ENCODE data around the gene DDI2.

Gene DDI2

DNA sequence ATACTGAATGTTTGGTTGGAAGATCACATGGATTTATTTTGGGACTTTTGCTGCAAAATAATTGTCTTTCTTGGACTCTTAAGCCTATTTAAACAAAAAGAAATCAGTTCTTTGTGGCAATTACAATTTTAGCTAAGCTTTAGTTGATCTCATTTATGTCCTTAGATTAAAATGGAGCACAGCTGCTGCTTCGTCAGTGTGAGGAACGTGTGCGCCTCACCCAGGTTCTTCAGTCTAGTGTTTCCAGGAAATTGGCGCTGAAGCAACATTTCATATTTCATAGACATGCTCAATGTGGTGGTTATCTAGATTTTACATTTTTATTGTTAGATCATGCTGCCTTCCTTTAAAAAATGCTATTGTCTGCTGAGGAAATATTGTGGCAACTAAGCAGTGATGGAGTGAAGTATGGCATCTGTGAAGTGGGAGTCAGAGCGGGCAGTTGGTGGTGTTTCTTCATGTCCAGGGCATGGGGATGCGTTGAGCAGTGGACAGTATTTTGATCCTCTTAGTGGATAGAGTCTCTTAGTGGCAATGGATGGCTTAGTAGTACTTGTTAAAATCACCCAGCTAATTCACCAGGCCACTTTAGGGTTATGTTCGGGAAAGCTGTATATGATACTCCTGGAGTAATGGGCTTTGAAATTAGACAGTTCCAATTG, 5.6 kb downstream of the DDI2 start:
- no peak overlapping the region for H3K4me3 ChIP-seq (ENCODE audit: low read depth in 1 of 2, low read length in 2 of 2)
- peaks cover 32 to 34% of the 10 kb centered on the region in 2 donors for H3K4me1 ChIP-seq (ENCODE audit: control insufficient read depth in 1 of 2, insufficient read depth in 2 of 2, low read length in 2 of 2)
- no peaks in the 10 kb centered on the region for H3K27me3 ChIP-seq (ENCODE audit: control insufficient read depth in 1 of 2, insufficient read depth in 2 of 2, low read length in 2 of 2)
- peaks cover 2 to 12% of the 10 kb centered on the region in 2 donors for H3K36me3 ChIP-seq (ENCODE audit: control insufficient read depth in 1 of 2, insufficient read depth in 2 of 2, low read length in 2 of 2)
- no peak overlapping the region for H3K27ac ChIP-seq (ENCODE audit: low read depth, low read length)
- no peak overlapping the region for H3K9ac ChIP-seq (ENCODE audit: low read depth in 1 of 2, low read length in 2 of 2)
- H3K9me3 ChIP-seq (ENCODE audit: control insufficient read depth in 1 of 2, low read length in 2 of 2), result no peaks in the 10 kb centered on the region

DNA sequence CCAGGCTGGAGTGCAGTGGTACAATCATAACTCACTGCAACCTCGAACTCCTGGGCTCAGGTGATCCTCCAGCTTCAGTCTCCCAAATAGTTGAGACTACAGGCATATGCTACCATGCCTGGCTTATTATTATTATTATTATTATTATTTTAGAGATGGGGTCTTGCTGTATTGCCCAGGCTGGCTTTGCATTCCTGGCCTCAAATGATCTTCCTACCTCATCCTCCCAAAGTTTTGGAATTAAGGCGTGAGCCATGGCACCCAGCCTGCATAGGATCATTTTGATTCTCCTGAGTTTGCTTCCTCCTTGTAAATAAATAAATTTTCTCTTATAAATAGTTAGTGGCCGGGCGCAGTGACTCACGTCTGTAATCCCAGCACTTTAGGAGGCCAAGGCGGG, 6.2 kb downstream of the DDI2 start:
- Histone ChIP-seq H3K4me3 (ENCODE audit: low read depth in 1 of 2, low read length in 2 of 2) (no peak overlapping the region), H3K27ac (ENCODE audit: low read depth, low read length) (no peak overlapping the region), H3K9me3 (ENCODE audit: control insufficient read depth in 1 of 2, low read length in 2 of 2) (no peaks in the 10 kb centered on the region), H3K27me3 (ENCODE audit: control insufficient read depth in 1 of 2, insufficient read depth in 2 of 2, low read length in 2 of 2) (no peaks in the 10 kb centered on the region), H3K9ac (ENCODE audit: low read depth in 1 of 2, low read length in 2 of 2) (no peak overlapping the region), H3K4me1 (ENCODE audit: control insufficient read depth in 1 of 2, insufficient read depth in 2 of 2, low read length in 2 of 2) (peaks cover 32 to 34% of the 10 kb centered on the region in 2 donors), H3K36me3 (ENCODE audit: control insufficient read depth in 1 of 2, insufficient read depth in 2 of 2, low read length in 2 of 2) (peaks cover 2 to 16% of the 10 kb centered on the region in 2 donors)

GRCh38 chr1:15624133-15624714, 7.0 kb downstream of the DDI2 start:
- Histone ChIP-seq H3K9ac (ENCODE audit: low read depth in 1 of 2, low read length in 2 of 2) (no peak overlapping the region), H3K4me1 (ENCODE audit: control insufficient read depth in 1 of 2, insufficient read depth in 2 of 2, low read length in 2 of 2) (peaks cover 24 to 34% of the 10 kb centered on the region in 2 donors), H3K27ac (ENCODE audit: low read depth, low read length) (no peak overlapping the region), H3K27me3 (ENCODE audit: control insufficient read depth in 1 of 2, insufficient read depth in 2 of 2, low read length in 2 of 2) (no peaks in the 10 kb centered on the region), H3K4me3 (ENCODE audit: low read depth in 1 of 2, low read length in 2 of 2) (no peak overlapping the region), H3K36me3 (ENCODE audit: control insufficient read depth in 1 of 2, insufficient read depth in 2 of 2, low read length in 2 of 2) (peaks cover 2 to 16% of the 10 kb centered on the region in 2 donors), H3K9me3 (ENCODE audit: control insufficient read depth in 1 of 2, low read length in 2 of 2) (no peaks in the 10 kb centered on the region)

DNA sequence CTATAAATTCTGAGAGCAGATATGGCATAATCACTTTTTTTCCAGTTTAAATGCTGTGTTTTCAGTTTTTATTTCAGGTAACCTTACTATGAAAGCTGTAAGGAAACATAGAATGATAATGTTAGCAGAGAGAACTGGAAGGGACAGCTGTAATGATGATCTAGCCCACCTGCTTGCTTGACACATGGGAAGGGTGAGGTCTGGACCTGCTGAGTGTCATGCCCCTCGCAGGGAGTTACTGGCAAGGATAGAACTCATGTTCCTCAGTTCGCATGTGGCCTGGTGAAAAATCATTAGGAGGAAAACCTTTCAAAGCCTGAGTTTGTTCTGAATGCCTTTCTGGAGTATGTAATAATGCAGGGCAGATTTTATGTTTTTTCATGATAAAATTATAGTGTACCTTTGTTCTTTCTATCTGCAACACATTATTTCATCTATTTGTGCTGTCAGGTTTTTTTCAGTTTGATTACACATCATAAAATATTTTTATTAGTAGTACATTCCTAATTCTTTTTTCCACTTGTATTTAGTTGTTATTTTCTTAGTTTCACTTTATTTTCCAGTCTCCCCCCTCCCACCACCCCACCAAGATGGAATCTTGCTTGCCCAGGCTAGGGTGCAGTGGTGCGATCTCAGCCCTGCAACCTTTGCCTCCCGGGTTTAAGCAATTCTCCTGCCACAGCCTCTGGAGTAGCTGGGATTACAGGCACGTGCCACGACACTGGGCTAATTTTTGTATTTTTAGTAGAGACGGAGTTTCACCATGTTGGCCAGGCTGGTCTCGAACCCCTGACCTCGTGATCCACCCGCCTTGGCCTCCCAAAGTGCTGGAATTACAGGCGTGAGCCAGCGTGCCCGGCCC, 8.0 kb downstream of the DDI2 start:
- Histone ChIP-seq H3K4me1 (ENCODE audit: control insufficient read depth in 1 of 2, insufficient read depth in 2 of 2, low read length in 2 of 2) (peaks cover 16 to 25% of the 10 kb centered on the region in 2 donors), H3K36me3 (ENCODE audit: control insufficient read depth in 1 of 2, insufficient read depth in 2 of 2, low read length in 2 of 2) (peaks cover 5 to 20% of the 10 kb centered on the region in 2 donors), H3K9ac (ENCODE audit: low read depth in 1 of 2, low read length in 2 of 2) (no peak overlapping the region)

DNA sequence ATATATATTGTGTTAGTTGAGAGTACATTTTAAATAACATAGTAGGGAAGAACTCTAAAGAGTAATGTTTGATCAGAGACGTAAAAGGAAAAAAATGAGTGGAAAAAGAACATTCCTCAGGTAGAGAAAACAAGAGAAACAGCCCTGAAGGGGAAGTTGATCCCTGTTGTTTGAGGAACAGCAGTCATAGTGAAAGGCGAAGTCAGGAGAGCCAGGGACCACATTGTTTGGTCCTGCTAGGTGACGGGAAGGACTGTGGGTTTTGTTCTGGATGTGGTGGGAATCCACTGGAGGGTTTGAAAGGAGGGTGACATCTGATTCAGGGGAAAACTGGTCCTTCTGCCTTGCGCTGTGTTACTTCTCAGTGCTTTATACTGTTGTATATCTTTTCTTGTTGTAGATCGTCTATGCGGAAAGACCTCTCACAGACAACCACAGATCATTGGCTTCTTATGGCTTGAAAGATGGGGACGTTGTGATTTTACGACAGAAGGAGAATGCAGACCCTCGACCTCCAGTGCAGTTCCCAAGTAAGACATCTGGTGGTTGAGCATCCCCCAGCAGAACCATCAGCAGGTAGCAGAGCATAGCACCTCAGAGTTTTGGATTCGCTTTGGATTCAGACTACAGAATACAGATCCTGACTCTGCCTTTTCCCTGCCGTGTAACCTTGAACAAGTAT, 9.2 kb downstream of the DDI2 start:
- Histone ChIP-seq H3K27me3 (ENCODE audit: control insufficient read depth in 1 of 2, insufficient read depth in 2 of 2, low read length in 2 of 2) (no peaks in the 10 kb centered on the region), H3K4me3 (ENCODE audit: low read depth in 1 of 2, low read length in 2 of 2) (no peak overlapping the region), H3K36me3 (ENCODE audit: control insufficient read depth in 1 of 2, insufficient read depth in 2 of 2, low read length in 2 of 2) (peaks cover 14 to 30% of the 10 kb centered on the region in 2 donors), H3K4me1 (ENCODE audit: control insufficient read depth in 1 of 2, insufficient read depth in 2 of 2, low read length in 2 of 2) (peaks cover 9 to 14% of the 10 kb centered on the region in 2 donors), H3K9ac (ENCODE audit: low read depth in 1 of 2, low read length in 2 of 2) (no peak overlapping the region), H3K27ac (ENCODE audit: low read depth, low read length) (no peak overlapping the region), H3K9me3 (ENCODE audit: control insufficient read depth in 1 of 2, low read length in 2 of 2) (no peaks in the 10 kb centered on the region)

More for the DNA sequence above, 8.0 kb downstream of the DDI2 start:
- Histone ChIP-seq H3K27me3 (ENCODE audit: control insufficient read depth in 1 of 2, insufficient read depth in 2 of 2, low read length in 2 of 2) (no peaks in the 10 kb centered on the region), H3K4me3 (ENCODE audit: low read depth in 1 of 2, low read length in 2 of 2) (no peak overlapping the region), H3K9me3 (ENCODE audit: control insufficient read depth in 1 of 2, low read length in 2 of 2) (no peaks in the 10 kb centered on the region), H3K27ac (ENCODE audit: low read depth, low read length) (no peak overlapping the region)

- H3K27ac ChIP-seq (ENCODE audit: low read depth, low read length), result no peak overlapping the region
Observed at GRCh38 chr1:15627343-15627988, 10.2 kb downstream of the DDI2 start.

GRCh38 chr1:15628003-15628402, 10.7 kb downstream of the DDI2 start:
- no peak overlapping the region for H3K4me3 ChIP-seq (ENCODE audit: low read depth in 1 of 2, low read length in 2 of 2)
- H3K4me1 ChIP-seq (ENCODE audit: control insufficient read depth in 1 of 2, insufficient read depth in 2 of 2, low read length in 2 of 2), result peaks cover 8 to 9% of the 10 kb centered on the region in 2 donors
- H3K9ac ChIP-seq (ENCODE audit: low read depth in 1 of 2, low read length in 2 of 2), result no peak overlapping the region
- H3K36me3 ChIP-seq (ENCODE audit: control insufficient read depth in 1 of 2, insufficient read depth in 2 of 2, low read length in 2 of 2), result peaks cover 17 to 41% of the 10 kb centered on the region in 2 donors
- H3K27ac ChIP-seq (ENCODE audit: low read depth, low read length), result no peak overlapping the region
- H3K27me3 ChIP-seq (ENCODE audit: control insufficient read depth in 1 of 2, insufficient read depth in 2 of 2, low read length in 2 of 2), result no peaks in the 10 kb centered on the region
- no peaks in the 10 kb centered on the region for H3K9me3 ChIP-seq (ENCODE audit: control insufficient read depth in 1 of 2, low read length in 2 of 2)

More at GRCh38 chr1:15627343-15627988, 10.2 kb downstream of the DDI2 start:
- Histone ChIP-seq H3K4me1 (ENCODE audit: control insufficient read depth in 1 of 2, insufficient read depth in 2 of 2, low read length in 2 of 2) (peaks cover 9 to 13% of the 10 kb centered on the region in 2 donors), H3K27me3 (ENCODE audit: control insufficient read depth in 1 of 2, insufficient read depth in 2 of 2, low read length in 2 of 2) (no peaks in the 10 kb centered on the region), H3K9me3 (ENCODE audit: control insufficient read depth in 1 of 2, low read length in 2 of 2) (no peaks in the 10 kb centered on the region), H3K9ac (ENCODE audit: low read depth in 1 of 2, low read length in 2 of 2) (no peak overlapping the region), H3K4me3 (ENCODE audit: low read depth in 1 of 2, low read length in 2 of 2) (no peak overlapping the region), H3K36me3 (ENCODE audit: control insufficient read depth in 1 of 2, insufficient read depth in 2 of 2, low read length in 2 of 2) (peaks cover 17 to 39% of the 10 kb centered on the region in 2 donors)

GRCh38 chr1:15633756-15634420, 16.6 kb downstream of the DDI2 start:
- H3K4me1 ChIP-seq (ENCODE audit: control insufficient read depth in 1 of 2, insufficient read depth in 2 of 2, low read length in 2 of 2), result no peaks in the 10 kb centered on the region
- no peak overlapping the region for H3K4me3 ChIP-seq (ENCODE audit: low read depth in 1 of 2, low read length in 2 of 2)
- H3K36me3 ChIP-seq (ENCODE audit: control insufficient read depth in 1 of 2, insufficient read depth in 2 of 2, low read length in 2 of 2), result peaks cover 36 to 79% of the 10 kb centered on the region in 2 donors
- no peak overlapping the region for H3K9ac ChIP-seq (ENCODE audit: low read depth in 1 of 2, low read length in 2 of 2)
- no peaks in the 10 kb centered on the region for H3K9me3 ChIP-seq (ENCODE audit: control insufficient read depth in 1 of 2, low read length in 2 of 2)
- H3K27me3 ChIP-seq (ENCODE audit: control insufficient read depth in 1 of 2, insufficient read depth in 2 of 2, low read length in 2 of 2), result no peaks in the 10 kb centered on the region
- H3K27ac ChIP-seq (ENCODE audit: low read depth, low read length), result no peak overlapping the region

DNA sequence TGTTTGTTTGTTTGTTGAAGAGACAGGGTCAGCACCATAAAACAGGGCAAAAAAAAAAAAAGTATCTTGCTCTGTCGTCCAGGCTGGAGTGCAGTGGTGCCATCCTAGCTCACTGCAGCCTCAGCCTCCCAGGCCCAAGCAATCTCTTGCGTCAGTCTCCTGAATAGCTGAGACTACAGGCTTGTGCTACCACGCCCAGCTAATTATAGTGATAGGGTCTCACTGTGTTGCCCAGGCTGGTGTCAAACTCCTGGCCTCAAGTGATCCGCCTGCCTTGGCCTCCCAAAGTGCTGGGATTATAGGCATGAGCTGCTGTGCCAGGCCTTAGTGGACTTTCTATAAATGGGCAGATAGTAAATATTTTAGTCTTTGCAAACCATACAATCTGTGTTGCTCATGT, 19.2 kb downstream of the DDI2 start:
- no peak overlapping the region for H3K27ac ChIP-seq (ENCODE audit: low read depth, low read length)
- no peaks in the 10 kb centered on the region for H3K9me3 ChIP-seq (ENCODE audit: control insufficient read depth in 1 of 2, low read length in 2 of 2)
- H3K36me3 ChIP-seq (ENCODE audit: control insufficient read depth in 1 of 2, insufficient read depth in 2 of 2, low read length in 2 of 2), result peaks cover 33 to 80% of the 10 kb centered on the region in 2 donors
- no peak overlapping the region for H3K9ac ChIP-seq (ENCODE audit: low read depth in 1 of 2, low read length in 2 of 2)
- no peak overlapping the region for H3K4me3 ChIP-seq (ENCODE audit: low read depth in 1 of 2, low read length in 2 of 2)
- no peaks in the 10 kb centered on the region for H3K27me3 ChIP-seq (ENCODE audit: control insufficient read depth in 1 of 2, insufficient read depth in 2 of 2, low read length in 2 of 2)
- H3K4me1 ChIP-seq (ENCODE audit: control insufficient read depth in 1 of 2, insufficient read depth in 2 of 2, low read length in 2 of 2), result no peaks in the 10 kb centered on the region
